ENCODE measurements around the gene G2E3.
"Not testable (repeated sequence)": the region's sequence is repeated elsewhere in the genome, so short reads cannot be mapped to it uniquely, and the experiment has no call there.

The G2E3 gene

GRCh38 chr14:30564235-30564867, 5.4 kb downstream of the G2E3 start:
- no peak for DNase-seq

- DNase-seq, result no peak
Observed at GRCh38 chr14:30564868-30565248, 5.9 kb downstream of the G2E3 start.

GRCh38 chr14:30569216-30569902, 10.4 kb downstream of the G2E3 start:
- no peak for DNase-seq

GRCh38 chr14:30569903-30570226, 10.9 kb downstream of the G2E3 start:
- DNase-seq, result no peak

- DNase-seq, result no peak
Observed at GRCh38 chr14:30572237-30572636, 13.3 kb downstream of the G2E3 start.

GRCh38 chr14:30572771-30573170, 13.8 kb downstream of the G2E3 start:
- DNase-seq, result no peak

GRCh38 chr14:30573226-30573814, 14.4 kb downstream of the G2E3 start:
- DNase-seq, result no peak

GRCh38 chr14:30573966-30574365, 15.0 kb downstream of the G2E3 start:
- DNase-seq, result no peak

GRCh38 chr14:30574777-30575176, 15.8 kb downstream of the G2E3 start:
- not testable (repeated sequence) for DNase-seq

- DNase-seq, result not testable (repeated sequence)
Observed at GRCh38 chr14:30576333-30576732, 17.4 kb downstream of the G2E3 start.

- no peak for DNase-seq
Observed at GRCh38 chr14:30580616-30581282, 21.8 kb downstream of the G2E3 start.

GRCh38 chr14:30581283-30581625, 22.3 kb downstream of the G2E3 start:
- DNase-seq, result no peak

GRCh38 chr14:30582376-30582775, 23.4 kb downstream of the G2E3 start:
- no peak for DNase-seq

GRCh38 chr14:30584058-30584630, 25.2 kb downstream of the G2E3 start:
- no peak for DNase-seq

- DNase-seq, result no peak
Observed at GRCh38 chr14:30585204-30585603, 26.2 kb downstream of the G2E3 start.

GRCh38 chr14:30587141-30587540, 28.2 kb downstream of the G2E3 start:
- DNase-seq, result no peak

- no peak for DNase-seq
Observed at GRCh38 chr14:30588873-30589272, 29.9 kb downstream of the G2E3 start.

- DNase-seq, result no peak
Observed at GRCh38 chr14:30596935-30597334, 38.0 kb downstream of the G2E3 start.

GRCh38 chr14:30597504-30597903, 38.5 kb downstream of the G2E3 start:
- no peak for DNase-seq

GRCh38 chr14:30600922-30601918, 42.3 kb downstream of the G2E3 start:
- DNase-seq, result no peak

GRCh38 chr14:30603402-30603801, 44.4 kb downstream of the G2E3 start:
- DNase-seq, result no peak

GRCh38 chr14:30604696-30605095, 45.7 kb downstream of the G2E3 start:
- DNase-seq, result not testable (repeated sequence)
